ENCODE measurements around the gene ADAMTS5.

Gene ADAMTS5

GRCh38 chr21:26967062-26967913 is at the start of gene ADAMTS5:
ADAMTS5 (minus strand) TSS chr21:26967088; CDS start chr21:26966391, 697 bp downstream.
- no peak for DNase-seq

DNA sequence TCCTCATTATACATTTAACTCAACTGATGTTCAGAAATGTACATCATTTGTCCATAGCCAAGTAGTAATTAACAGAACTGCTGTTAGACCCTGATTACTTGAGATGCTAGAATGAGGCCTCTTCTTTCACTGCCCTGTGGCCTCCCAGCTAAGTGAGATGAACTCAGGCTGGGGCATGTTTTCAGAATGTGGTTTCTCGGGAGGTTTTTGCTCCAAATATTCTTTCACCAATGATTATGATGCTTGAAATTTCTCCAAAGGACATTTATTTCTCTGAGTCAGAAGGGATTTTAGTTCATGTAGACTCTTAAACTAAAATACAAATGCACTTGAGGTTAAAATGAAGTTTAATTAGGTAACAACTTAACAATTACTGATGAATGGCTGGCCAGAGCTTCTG is 34.6 kb upstream of the ADAMTS5 start:
- DNase-seq = no peak

GRCh38 chr21:26983576-26983975 is 16.7 kb upstream of the ADAMTS5 start:
- no peak for DNase-seq

- DNase-seq = no peak
These were observed 15.9 kb upstream of the ADAMTS5 start for GRCh38 chr21:26982767-26983166.

GRCh38 chr21:26977746-26978145 is 10.9 kb upstream of the ADAMTS5 start:
- no peak for DNase-seq

DNA sequence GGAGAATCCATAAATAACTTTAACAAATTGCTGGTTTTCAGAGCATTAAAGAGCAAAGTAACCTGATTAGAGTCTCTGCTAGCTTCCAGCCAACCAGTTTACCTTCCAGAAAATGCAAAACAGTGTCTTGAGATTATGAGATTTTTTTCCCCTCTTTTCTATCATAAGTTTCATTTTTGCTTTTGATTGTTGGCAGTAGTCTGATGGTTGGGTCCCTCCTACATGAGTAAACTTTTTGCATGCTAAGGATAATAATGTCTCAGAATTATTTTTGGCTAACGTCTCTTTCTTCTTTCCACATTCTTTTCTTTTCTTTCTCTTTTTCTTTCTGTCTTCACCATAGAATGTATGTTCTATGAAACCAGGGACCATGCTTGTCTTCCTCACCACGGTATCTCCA is 6.3 kb upstream of the ADAMTS5 start:
- DNase-seq = no peak

DNA sequence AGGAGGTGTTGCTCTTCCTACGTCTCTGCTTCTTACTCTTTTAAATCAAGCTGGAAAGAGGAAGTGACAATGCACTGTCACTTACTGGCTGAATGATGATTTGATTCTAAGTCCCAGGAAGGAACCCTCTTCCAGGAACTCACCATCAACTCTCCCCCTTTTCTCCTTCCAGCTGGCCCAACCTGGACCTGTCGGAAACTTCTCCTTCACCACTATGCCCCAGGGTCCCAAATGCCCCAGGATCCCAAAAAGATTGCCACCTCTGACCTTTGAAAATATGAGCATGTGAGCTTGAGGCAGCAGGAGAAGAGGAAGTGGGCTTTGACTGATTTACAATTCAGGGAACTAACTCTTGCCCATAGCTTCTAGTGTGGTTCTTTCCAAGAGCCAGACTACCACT is 5.3 kb upstream of the ADAMTS5 start:
- no peak for DNase-seq

DNA sequence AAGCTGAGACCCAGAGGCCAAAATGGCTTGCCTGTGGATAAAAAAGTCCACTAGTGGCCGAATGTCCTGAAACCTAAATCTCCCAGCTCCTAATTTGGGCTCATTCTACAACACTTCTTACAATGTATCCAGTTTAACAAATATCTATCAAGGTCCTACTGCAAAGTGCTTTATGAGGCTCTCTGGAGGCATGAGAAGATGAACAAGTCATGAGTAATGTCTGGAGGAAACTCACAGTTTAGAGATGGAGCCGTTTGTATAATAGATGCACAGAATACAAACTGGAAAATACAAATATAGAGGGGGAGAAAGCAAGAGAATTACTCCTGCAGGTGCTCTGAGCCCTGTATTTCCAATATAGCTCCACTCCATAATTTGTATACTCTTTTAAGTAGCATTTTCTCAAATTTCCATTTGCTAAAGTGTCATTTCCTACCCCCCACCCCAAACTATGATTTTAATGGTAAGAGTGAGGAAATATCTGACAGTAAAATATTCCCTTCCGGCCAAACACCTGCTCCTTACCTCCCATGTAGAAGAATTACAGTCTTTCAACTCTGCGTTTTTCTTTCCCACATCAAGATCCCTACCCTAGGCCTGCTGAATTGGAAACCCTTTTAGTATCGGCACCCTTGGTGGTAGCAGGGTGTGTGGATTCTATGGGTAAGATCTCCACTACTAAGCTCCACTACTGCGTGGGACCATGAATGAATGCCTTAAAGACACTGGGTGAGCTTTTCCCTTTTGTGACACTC is 3.3 kb upstream of the ADAMTS5 start:
- DNase-seq = no peak

DNA sequence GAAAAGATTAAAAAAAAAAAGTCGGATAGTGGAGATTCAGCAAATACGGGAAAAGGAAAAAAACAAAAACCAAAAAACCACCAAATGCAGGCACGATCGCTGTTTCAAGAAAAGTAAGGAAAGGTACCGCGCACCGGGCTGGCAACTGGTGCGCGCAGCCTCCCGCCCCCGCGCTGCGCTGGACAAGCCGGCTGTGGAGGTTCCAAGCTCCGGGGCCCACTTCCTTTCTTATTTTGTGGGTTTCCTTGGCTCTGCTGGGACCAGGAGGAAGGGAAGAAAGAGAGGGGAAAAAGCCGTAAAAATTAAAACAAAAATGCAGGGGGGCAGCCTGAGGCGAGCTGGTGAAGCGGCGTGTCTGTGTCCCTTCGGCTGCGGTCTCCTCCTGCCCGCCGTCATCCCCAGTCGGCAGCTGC is 233 bp downstream of the ADAMTS5 start:
- DNase-seq = no peak

- DNase-seq = no peak
These were observed 844 bp downstream of the ADAMTS5 start for GRCh38 chr21:26965907-26966581.

GRCh38 chr21:26965040-26965906 is 1.6 kb downstream of the ADAMTS5 start:
- DNase-seq = no peak

- no peak for DNase-seq
These were observed 2.6 kb downstream of the ADAMTS5 start for GRCh38 chr21:26964170-26964778.

DNA sequence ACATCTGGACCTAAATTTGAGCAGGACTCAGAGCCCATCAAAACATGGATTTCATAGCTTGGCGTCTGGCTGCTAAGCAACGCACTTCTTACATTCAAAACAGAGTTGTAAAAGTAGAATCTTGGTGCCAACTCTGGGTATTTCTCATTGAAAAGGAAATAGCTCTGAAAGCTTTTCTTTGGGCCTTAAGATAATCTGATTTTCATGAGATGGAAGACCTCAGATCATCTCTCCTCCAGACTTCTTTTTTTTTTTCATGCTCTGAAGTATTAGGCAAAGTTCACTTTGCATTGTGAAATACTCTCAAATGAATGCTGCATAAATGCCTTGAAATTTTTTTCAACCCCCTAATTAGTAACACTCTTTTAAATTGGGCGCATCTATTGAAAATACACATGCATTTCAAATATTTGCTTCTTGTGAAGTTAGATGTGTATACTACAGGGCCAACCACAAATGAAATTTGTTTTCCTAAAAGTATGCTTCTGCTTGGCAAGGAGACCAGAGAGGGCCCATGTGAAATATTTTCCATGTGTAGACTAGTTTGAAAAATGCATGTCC is 4.2 kb downstream of the ADAMTS5 start:
- DNase-seq = no peak

DNA sequence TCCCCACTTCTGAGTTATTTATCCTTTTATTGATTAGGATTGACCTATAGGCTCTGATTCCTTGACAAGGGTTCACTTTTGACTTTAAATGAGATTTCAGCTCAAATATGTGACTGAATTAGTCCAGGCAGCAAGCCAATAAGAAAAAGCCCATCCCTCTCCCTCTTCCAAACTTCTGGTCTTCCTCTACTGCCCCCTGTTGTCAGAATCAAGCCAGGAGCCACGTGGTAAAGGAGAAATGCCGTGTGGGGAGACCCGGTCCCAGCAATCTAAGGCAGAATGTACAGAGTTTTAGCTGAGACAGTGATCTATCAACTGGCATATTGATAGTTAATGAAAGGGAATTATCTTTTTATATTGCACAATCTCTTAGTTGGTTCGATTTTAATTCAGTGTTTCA is 5.2 kb downstream of the ADAMTS5 start:
- DNase-seq = no peak

GRCh38 chr21:26958788-26959187 is 8.1 kb downstream of the ADAMTS5 start:
- no peak for DNase-seq

- no peak for DNase-seq
These were observed 10.1 kb downstream of the ADAMTS5 start for GRCh38 chr21:26956813-26957212.

GRCh38 chr21:26956216-26956615 is 10.7 kb downstream of the ADAMTS5 start:
- no peak for DNase-seq

DNA sequence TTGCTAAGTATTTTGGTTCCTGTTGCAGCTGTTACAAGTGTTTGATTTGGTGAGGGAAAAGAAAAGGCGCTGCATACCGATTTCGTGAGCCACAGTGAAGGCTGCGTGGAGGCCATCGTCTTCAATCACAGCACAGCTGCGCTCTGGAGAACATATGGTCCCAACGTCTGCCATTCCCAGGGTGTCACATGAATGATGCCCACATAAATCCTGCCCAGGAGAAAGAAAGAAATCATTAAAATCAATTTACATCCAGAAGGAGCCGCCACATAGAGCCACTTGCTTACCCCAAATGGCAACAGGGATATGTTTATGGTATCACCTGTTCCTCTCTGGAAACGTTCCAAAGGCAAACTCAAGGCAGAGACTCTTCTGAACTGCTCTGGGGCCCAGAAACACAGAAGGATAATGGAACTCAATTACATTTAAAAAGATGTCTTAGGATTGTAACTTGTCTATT is 12.2 kb downstream of the ADAMTS5 start:
- no peak for DNase-seq

- no peak for DNase-seq
These were observed 14.4 kb downstream of the ADAMTS5 start for GRCh38 chr21:26952374-26953066.

DNA sequence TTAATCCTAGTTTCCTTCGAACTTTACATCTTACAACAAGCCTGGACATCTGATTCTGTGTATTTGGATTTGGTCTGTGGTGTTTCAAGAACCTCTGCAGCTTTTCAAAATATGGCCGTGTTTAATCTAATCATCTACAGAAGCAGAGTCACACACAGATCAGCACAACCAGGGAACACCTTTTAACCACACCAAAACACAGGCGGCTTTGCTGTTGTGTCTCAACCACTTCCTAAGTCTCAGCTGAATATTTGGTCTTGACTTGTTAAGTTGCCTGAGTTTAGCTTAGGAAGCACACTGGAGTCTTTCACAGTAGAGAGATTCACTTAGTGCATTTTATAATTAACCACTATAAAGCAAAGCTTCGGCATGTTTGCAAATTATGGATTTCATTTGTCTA is 17.1 kb downstream of the ADAMTS5 start:
- no peak for DNase-seq

DNA sequence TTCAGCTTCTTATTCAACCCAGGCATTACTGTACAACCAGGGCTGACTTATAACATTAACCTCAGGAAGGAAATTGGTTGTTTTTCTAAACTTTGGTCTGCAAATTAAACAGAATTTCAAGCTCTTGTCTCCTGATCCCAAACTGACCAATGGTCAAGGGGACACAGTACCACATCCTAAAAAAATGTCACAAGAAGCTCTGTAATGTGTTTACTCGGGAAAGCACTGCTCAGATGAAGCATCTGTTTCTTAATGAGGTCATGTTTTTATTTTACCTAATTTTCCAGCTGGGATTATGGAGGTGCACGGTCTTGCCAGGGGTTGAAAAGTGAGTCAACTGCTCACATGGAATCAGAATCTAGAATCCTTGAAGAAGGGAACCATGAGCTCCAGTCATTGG is 18.7 kb downstream of the ADAMTS5 start:
- DNase-seq = no peak

Data from CD4-positive, alpha-beta T cell treated with Interleukin-4 for 1 hour (primary cell).